HEK293 (cell line): ENCODE results near the gene PDK1.
"Not testable (repeated sequence)": the region's sequence is repeated elsewhere in the genome, so short reads cannot be mapped to it uniquely, and the experiment has no call there.

Experiments used
- ZNF791 ChIP-seq: fragments of 450-650 bp; formaldehyde crosslinking; IDR thresholded peaks from 2 replicates; pipeline ENCODE4 v1.5.1; 2016; ENCODE audit warnings: missing biosample characterization, missing genetic modification characterization
- TF ChIP-seq, protein P1 (sequence below): fragments of 450-650 bp; formaldehyde crosslinking; IDR thresholded peaks from 2 replicates; pipeline ENCODE4 v1.5.1; 2016; ENCODE audit warnings: missing biosample characterization, missing genetic modification characterization

DNA sequence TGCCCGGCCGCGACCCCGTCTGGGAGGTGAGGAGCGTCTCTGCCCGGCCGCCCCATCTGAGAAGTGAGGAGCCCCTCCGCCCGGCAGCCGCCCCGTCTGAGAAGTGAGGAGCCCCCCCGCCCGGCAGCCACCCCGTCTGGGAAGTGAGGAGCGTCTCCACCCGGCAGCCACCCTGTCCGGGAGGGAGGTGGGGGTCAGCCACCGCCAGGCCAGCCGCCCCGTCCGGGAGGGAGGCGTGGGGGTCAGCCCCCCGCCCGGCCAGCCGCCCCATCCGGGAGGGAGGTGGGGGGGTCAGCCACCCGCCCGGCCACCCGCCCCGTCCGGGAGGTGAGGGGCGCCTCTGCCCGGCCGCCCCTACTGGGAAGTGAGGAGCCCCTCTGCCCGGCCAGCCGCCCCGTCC lies 18.0 kb upstream of the PDK1 start:
- TF ChIP-seq ZNF791 (tag by site-specific recombination), result not testable (repeated sequence)
- TF ChIP-seq, protein P1, sequence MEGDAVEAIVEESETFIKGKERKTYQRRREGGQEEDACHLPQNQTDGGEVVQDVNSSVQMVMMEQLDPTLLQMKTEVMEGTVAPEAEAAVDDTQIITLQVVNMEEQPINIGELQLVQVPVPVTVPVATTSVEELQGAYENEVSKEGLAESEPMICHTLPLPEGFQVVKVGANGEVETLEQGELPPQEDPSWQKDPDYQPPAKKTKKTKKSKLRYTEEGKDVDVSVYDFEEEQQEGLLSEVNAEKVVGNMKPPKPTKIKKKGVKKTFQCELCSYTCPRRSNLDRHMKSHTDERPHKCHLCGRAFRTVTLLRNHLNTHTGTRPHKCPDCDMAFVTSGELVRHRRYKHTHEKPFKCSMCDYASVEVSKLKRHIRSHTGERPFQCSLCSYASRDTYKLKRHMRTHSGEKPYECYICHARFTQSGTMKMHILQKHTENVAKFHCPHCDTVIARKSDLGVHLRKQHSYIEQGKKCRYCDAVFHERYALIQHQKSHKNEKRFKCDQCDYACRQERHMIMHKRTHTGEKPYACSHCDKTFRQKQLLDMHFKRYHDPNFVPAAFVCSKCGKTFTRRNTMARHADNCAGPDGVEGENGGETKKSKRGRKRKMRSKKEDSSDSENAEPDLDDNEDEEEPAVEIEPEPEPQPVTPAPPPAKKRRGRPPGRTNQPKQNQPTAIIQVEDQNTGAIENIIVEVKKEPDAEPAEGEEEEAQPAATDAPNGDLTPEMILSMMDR (tag by site-specific recombination), result not testable (repeated sequence)
